Measurements from ENCODE around the gene OLIG2. TPM values are rescaled to one million over a fixed set of nuclear protein-coding genes. Genes with fewer than 3 reads are reported as not detected.
A peak's percentile ranks its signal among the peaks of the same experiment; 100 is the strongest.

OLIG2 gene
- total RNA-seq, 1 donor from 2014 or later, result 0.33 TPM

DNA sequence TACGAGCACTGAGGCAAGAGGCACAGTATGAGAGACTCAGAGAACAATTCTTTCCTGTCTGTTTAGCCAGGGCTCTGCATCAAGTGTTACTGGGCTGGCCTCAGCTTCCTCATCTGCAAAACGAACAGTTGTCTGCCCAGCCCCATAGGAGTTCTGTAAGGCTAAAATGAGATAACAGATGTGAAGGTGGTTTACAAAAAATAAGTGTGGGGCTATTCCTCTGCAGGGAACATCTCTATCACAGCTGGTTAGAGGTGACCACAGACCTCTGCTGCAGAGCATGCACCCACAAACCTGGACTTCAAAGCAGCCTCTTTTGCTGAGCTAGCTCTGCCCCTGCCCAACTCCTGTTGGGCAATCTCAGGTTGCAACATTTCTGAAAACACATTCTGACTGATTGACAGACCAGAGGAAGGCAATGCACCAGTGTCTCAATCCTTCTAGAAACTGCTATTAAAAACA lies 33.7 kb downstream of the OLIG2 start:
- Mint-ChIP-seq H3K9me3 (ENCODE audit: unreplicated experiment) (no peaks in the 10 kb centered on the region), H3K4me3 (ENCODE audit: unreplicated experiment) (no peak overlapping the region), H3K4me1 (ENCODE audit: unreplicated experiment) (peaks cover 3% of the 10 kb centered on the region), H3K27ac (ENCODE audit: unreplicated experiment) (no peak overlapping the region), H3K27me3 (ENCODE audit: unreplicated experiment) (peaks cover 11% of the 10 kb centered on the region), H3K36me3 (ENCODE audit: low read depth, unreplicated experiment) (no peaks in the 10 kb centered on the region)
- TF ChIP-seq, protein P1, sequence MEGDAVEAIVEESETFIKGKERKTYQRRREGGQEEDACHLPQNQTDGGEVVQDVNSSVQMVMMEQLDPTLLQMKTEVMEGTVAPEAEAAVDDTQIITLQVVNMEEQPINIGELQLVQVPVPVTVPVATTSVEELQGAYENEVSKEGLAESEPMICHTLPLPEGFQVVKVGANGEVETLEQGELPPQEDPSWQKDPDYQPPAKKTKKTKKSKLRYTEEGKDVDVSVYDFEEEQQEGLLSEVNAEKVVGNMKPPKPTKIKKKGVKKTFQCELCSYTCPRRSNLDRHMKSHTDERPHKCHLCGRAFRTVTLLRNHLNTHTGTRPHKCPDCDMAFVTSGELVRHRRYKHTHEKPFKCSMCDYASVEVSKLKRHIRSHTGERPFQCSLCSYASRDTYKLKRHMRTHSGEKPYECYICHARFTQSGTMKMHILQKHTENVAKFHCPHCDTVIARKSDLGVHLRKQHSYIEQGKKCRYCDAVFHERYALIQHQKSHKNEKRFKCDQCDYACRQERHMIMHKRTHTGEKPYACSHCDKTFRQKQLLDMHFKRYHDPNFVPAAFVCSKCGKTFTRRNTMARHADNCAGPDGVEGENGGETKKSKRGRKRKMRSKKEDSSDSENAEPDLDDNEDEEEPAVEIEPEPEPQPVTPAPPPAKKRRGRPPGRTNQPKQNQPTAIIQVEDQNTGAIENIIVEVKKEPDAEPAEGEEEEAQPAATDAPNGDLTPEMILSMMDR (IDR thresholded peaks at IDR 0.05; ENCODE audit: unreplicated experiment), result no peak
- no peak for DNase-seq (ENCODE audit: low spot score)

DNA sequence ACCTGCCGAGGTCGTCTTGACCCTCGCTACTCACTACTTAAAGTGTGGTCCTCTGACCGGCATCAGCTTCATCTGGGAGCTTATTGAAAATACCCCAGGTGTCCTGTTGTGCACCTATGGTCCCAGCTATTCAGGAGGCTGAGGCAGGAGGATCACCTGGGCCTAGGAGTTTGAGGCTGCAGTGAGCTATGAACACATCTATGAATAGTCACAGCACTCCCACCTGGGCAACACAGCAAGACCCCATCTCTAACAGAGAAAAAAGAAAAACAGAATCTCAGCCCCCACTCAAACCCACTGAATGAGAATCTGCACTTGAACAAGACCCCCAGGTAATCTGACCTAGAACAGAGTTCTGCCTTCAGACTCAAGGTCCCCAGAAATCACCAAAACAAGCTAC lies 35.5 kb downstream of the OLIG2 start:
- H3K27ac Mint-ChIP-seq (ENCODE audit: unreplicated experiment), result no peak overlapping the region
- no peaks in the 10 kb centered on the region for H3K9me3 Mint-ChIP-seq (ENCODE audit: unreplicated experiment)
- H3K27me3 Mint-ChIP-seq (ENCODE audit: unreplicated experiment), result peaks cover 10% of the 10 kb centered on the region
- no peak overlapping the region for H3K4me3 Mint-ChIP-seq (ENCODE audit: unreplicated experiment)
- DNase-seq (ENCODE audit: low spot score), result no peak
- H3K36me3 Mint-ChIP-seq (ENCODE audit: low read depth, unreplicated experiment), result no peaks in the 10 kb centered on the region
- TF ChIP-seq, protein P1 (IDR thresholded peaks at IDR 0.05; ENCODE audit: unreplicated experiment), result no peak
- peaks cover 15% of the 10 kb centered on the region for H3K4me1 Mint-ChIP-seq (ENCODE audit: unreplicated experiment)

DNA sequence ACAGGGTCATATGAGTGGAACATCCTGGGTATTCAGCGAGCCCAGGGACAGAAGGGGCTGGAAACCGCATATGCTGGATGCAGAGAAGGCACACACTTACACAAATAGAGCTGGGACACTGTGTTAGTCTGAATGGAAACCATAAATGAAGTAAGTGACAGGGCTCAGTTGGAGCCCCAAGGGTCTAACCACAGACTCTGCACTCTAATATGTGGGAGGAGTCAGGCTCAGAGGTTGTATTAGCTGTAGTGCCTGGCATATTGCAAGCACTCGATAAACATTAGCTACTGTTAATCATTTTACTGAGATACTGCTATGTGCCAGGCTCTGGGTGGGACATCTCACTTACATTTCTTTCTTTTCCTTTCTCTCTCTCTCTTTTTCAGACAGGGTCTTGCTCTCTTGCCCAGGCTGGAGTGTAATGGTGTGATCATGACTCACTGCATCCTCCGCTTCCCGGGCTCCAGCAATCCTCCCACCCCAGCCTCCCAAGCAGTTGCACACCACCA lies 37.7 kb downstream of the OLIG2 start:
- TF ChIP-seq, protein P1 (IDR thresholded peaks at IDR 0.05; ENCODE audit: unreplicated experiment), result no peak
- no peak for DNase-seq (ENCODE audit: low spot score)
- Mint-ChIP-seq H3K27me3 (ENCODE audit: unreplicated experiment) (peaks cover 12% of the 10 kb centered on the region), H3K36me3 (ENCODE audit: low read depth, unreplicated experiment) (no peaks in the 10 kb centered on the region), H3K27ac (ENCODE audit: unreplicated experiment) (no peak overlapping the region), H3K4me1 (ENCODE audit: unreplicated experiment) (peaks cover 23% of the 10 kb centered on the region), H3K9me3 (ENCODE audit: unreplicated experiment) (no peaks in the 10 kb centered on the region), H3K4me3 (ENCODE audit: unreplicated experiment) (no peak overlapping the region)

DNA sequence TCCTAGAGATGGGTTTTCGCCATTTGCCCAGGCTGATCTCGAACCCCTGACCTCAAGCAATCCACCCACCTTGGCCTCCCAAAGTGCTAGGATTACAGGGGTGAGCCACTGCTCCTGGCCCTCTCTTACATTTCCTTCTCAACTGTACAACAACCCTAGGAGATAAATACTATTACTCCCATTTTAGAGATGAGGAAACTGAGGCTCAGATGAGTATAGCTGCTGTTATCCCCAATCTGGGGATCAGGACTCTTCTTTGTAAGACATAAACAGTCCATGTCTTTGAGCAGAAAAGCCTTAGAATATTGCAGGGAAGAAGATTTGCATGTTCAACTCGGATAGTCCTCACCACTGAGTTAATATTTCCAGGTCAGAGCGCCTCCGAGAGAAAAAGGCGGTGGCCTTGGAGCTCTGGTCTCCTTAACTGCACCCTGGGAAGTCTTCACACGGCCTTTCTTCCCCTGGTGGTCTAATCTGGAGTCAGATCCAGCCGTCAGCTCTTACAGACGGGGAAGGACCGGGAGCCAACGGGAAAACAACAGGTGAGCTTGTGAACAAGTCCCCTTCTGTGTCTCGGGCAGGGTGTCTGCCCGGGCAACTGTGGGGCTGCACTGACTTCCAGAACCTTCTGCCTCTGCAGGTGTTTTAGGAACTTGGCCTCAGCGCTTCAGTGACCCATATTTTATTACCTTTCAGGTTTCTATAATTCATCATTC lies 38.3 kb downstream of the OLIG2 start:
- DNase-seq (ENCODE audit: low spot score), result peak; percentile 22
- peak overlapping the region; percentile 58 for H3K27ac Mint-ChIP-seq (ENCODE audit: unreplicated experiment)

More for the DNA sequence above, 38.3 kb downstream of the OLIG2 start:
- peaks cover 23% of the 10 kb centered on the region for H3K4me1 Mint-ChIP-seq (ENCODE audit: unreplicated experiment)
- H3K4me3 Mint-ChIP-seq (ENCODE audit: unreplicated experiment), result peak overlapping the region; percentile 4
- peaks cover 12% of the 10 kb centered on the region for H3K27me3 Mint-ChIP-seq (ENCODE audit: unreplicated experiment)
- no peaks in the 10 kb centered on the region for H3K36me3 Mint-ChIP-seq (ENCODE audit: low read depth, unreplicated experiment)
- no peaks in the 10 kb centered on the region for H3K9me3 Mint-ChIP-seq (ENCODE audit: unreplicated experiment)
- TF ChIP-seq, protein P1 (IDR thresholded peaks at IDR 0.05; ENCODE audit: unreplicated experiment), result no peak

Data from endothelial cell (in vitro differentiated cells).